Lung (tissue), 12 donors: Measurements from ENCODE around the gene TADA2A. TPM values are rescaled to one million over a fixed set of nuclear protein-coding genes. Genes with fewer than 3 reads are reported as not detected.

Source experiments
- ATAC-seq: fragments of 200-7000 bp; cut with Tn5 transposase; one replicate; pipeline ENCODE4 v1.9.1; 2020; ENCODE audit warnings: moderate number of reproducible peaks; ENCODE audit not compliant: insufficient read depth, low FRiP score
- DNase-seq, 3 donors: peaks; one replicate each; pipeline ENCODE4 v3.0.0-alpha.2; 2013 to 2017
- H3K27ac ChIP-seq, 2 donors: one replicate each; pipeline ENCODE4 v1.5.1; 2013; ENCODE audit warnings: mild to moderate bottlenecking in 2 of 2, moderate library complexity in 2 of 2, control low read depth in 1 of 2, inconsistent platforms in 1 of 2, low read depth in 1 of 2, low read length in 1 of 2
- H3K27me3 ChIP-seq, 3 donors: one replicate each; pipeline ENCODE4 v1.5.1; 2013; ENCODE audit warnings: low read length in 2 of 3; ENCODE audit not compliant: control insufficient read depth in 3 of 3, insufficient read depth in 3 of 3
- H3K36me3 ChIP-seq, 4 donors: one replicate each; pipeline ENCODE4 v1.5.1; 2013; ENCODE audit warnings: low read length in 4 of 4, mild to moderate bottlenecking in 1 of 4, moderate library complexity in 1 of 4; ENCODE audit not compliant: control insufficient read depth in 4 of 4, insufficient read depth in 4 of 4
- H3K4me1 ChIP-seq, 5 donors: one replicate each; pipeline ENCODE4 v1.5.1; 2013; ENCODE audit warnings: low read length in 5 of 5, mild to moderate bottlenecking in 2 of 5, moderate library complexity in 1 of 5; ENCODE audit not compliant: control insufficient read depth in 5 of 5, insufficient read depth in 5 of 5
- H3K4me3 ChIP-seq: one replicate; pipeline ENCODE4 v1.5.1; 2013; ENCODE audit warnings: mild to moderate bottlenecking, control low read depth, moderate library complexity
- H3K9ac ChIP-seq, 2 donors: one replicate each; pipeline ENCODE4 v1.5.1; 2013; ENCODE audit warnings: low read length in 2 of 2, control low read depth in 1 of 2; ENCODE audit not compliant: insufficient read depth in 1 of 2
- H3K9me3 ChIP-seq, 4 donors: one replicate each; pipeline ENCODE4 v1.5.1; 2013; ENCODE audit warnings: low read length in 3 of 4, mild to moderate bottlenecking in 1 of 4, moderate library complexity in 1 of 4; ENCODE audit not compliant: control insufficient read depth in 4 of 4, insufficient read depth in 3 of 4
- CTCF ChIP-seq: IDR thresholded peaks from 2 replicates; pipeline ENCODE4 v1.5.1; 2012; ENCODE audit warnings: mild to moderate bottlenecking; ENCODE audit errors: control extremely low read depth, extremely low read depth
- WGBS, 2 donors: extraction: QIAGEN DNeasy Blood & Tissue Kit; methylation state at CpG; one replicate each; pipeline ENCODE4 v1.1.7; 2013; 5-methylcytosine and 5-hydroxymethylcytosine counted together
- polyA plus RNA-seq, 2 donors: library from polyadenylated mRNA; stranded (reverse); fragments of 200-250 nt; gene quantifications; one replicate each; pipeline ENCODE4 v1.2.1, GENCODE V29; 2013
- total RNA-seq, 2 donors: library from RNA; depleted of rRNA in 1 of 2; stranded (reverse); fragments of >200 nt in 1 of 2; gene quantifications; one replicate each; pipeline ENCODE4 v1.2.1, GENCODE V29; 2014 to 2021
- donor health status: control.
- donor health status: control.
- donor health status: Bipolar disorder and iron deficiency.
- donor health status: healthy.
- donor health status: DM: yes; HTN: yes; CAD: no.

TADA2A gene
- total and polyA plus RNA-seq, 4 donors = 7.4 to 28.6 (median 16.9) TPM

- no peak overlapping the region for H3K4me3 ChIP-seq
- ATAC-seq (no peak), DNase-seq (no peak)
- H3K9ac ChIP-seq = no peak overlapping the region
- H3K9me3 ChIP-seq = no peaks in the 10 kb centered on the region
- no peak overlapping the region for H3K27ac ChIP-seq
- WGBS, 2 donors = 96 to 97% methylated on average over 7 of the region's 7 CpGs
- H3K4me1 ChIP-seq = no peaks in the 10 kb centered on the region
- no peak for TF ChIP-seq CTCF
- peaks cover 7 to 20% (median 15%) of the 10 kb centered on the region in 4 donors for H3K36me3 ChIP-seq
- no peaks in the 10 kb centered on the region for H3K27me3 ChIP-seq
These were observed 58.5 kb downstream of the TADA2A start for GRCh38 chr17:37465069-37465616.

- no peak for ATAC-seq
- Histone ChIP-seq H3K27me3 (no peaks in the 10 kb centered on the region), H3K9ac (no peak overlapping the region), H3K36me3 (peaks cover 12 to 29% (median 23%) of the 10 kb centered on the region in 4 donors), H3K4me3 (no peak overlapping the region), H3K27ac (no peak overlapping the region), H3K9me3 (no peaks in the 10 kb centered on the region), H3K4me1 (no peaks in the 10 kb centered on the region)
- WGBS, 2 donors = 87 to 93% methylated on average over 1 of the region's 1 CpG
- DNase-seq = no peak
- no peak for TF ChIP-seq CTCF
These were observed 59.8 kb downstream of the TADA2A start for GRCh38 chr17:37466471-37466870.

- Histone ChIP-seq H3K4me3 (no peak overlapping the region), H3K9me3 (no peaks in the 10 kb centered on the region), H3K9ac (no peak overlapping the region), H3K4me1 (no peaks in the 10 kb centered on the region), H3K27me3 (no peaks in the 10 kb centered on the region), H3K36me3 (peaks cover 17 to 43% (median 23%) of the 10 kb centered on the region in 4 donors), H3K27ac (no peak overlapping the region)
- WGBS, 2 donors = 59 to 81% methylated on average over 7 of the region's 7 CpGs
- no peak for TF ChIP-seq CTCF
- DNase-seq (no peak), ATAC-seq (no peak)
These were observed 63.5 kb downstream of the TADA2A start for GRCh38 chr17:37470181-37470580.
